K562 (cell line): ENCODE data around the gene SLC8A1. TPM values are rescaled to one million over a fixed set of nuclear protein-coding genes. Genes with fewer than 3 reads are reported as not detected.
A peak's percentile ranks its signal among the peaks of the same experiment; 100 is the strongest.

Experiments
- ATAC-seq: fragments of 200-7000 bp; cut with Tn5 transposase; 3 replicates; pipeline ENCODE4 v1.9.1; 2020; ENCODE audit warnings: moderate library complexity
- BruUV-seq: library from RNA; stranded (reverse); fragments of 400-500 nt; replicated peaks from 2 replicates; lab custom pipeline; 2021; lab: Mats Ljungman, UMichigan
- CTCF ChIA-PET: fragments of 300-600 bp; formaldehyde crosslinking; extraction: SDS; loops from one replicate; lab custom pipeline; 2021; ENCODE audit warnings: low intra/inter-chr PET ratio; lab: Yijun Ruan, JAX
- POLR2A ChIA-PET: fragments of 300-600, 350-650 bp; sonication (Branson Sonifier 250); formaldehyde crosslinking; extraction: SDS; loops from one replicate; lab custom pipeline; 2021; ENCODE audit warnings: antibody characterized with exemption, inconsistent platforms; lab: Yijun Ruan, JAX
- DNase-seq, 4 experiments: peaks; one replicate each; pipeline versions ENCODE4 v3.0.0 to v3.0.0-alpha.2; 2011 to 2018; ENCODE audit warnings: low spot score in 3 of 4, mixed read lengths in 3 of 4; ENCODE audit errors: extremely low read depth in 1 of 4
- FAIRE-seq: peaks from 2 replicates; lab custom pipeline; 2011; peaks lifted over from hg19 to GRCh38; lab: Jason Lieb, UNC
- H2AFZ ChIP-seq: 2 replicates; pipeline ENCODE4 v1.6.0; 2011; ENCODE audit warnings: low read depth, low read length, control low read depth, inconsistent platforms
- H3K27ac ChIP-seq: fragments of 200-600 bp; 3 replicates; pipeline ENCODE4 v1.8.0; 2011; ENCODE audit warnings: low read depth, mild to moderate bottlenecking, control low read depth, inconsistent platforms, low read length, moderate library complexity, mixed read lengths; ENCODE audit errors: extremely low read depth
- H3K27me3 ChIP-seq, 2 experiments: fragments of 300-600 bp in 1 of 2; 2 replicates in 1 of 2; 3 replicates in 1 of 2; pipeline versions ENCODE4 v1.6.0 to v1.8.0; 2011; ENCODE audit warnings: inconsistent platforms in 2 of 2, low read length in 2 of 2, mild to moderate bottlenecking in 1 of 2, mixed read lengths in 1 of 2, moderate library complexity in 1 of 2; ENCODE audit not compliant: control insufficient read depth in 2 of 2, insufficient read depth in 2 of 2
- H3K36me3 ChIP-seq: fragments of 300-600 bp; 3 replicates; pipeline ENCODE4 v1.8.0; 2011; ENCODE audit warnings: mild to moderate bottlenecking, low read length, inconsistent platforms; ENCODE audit not compliant: control insufficient read depth, insufficient read depth
- H3K4me1 ChIP-seq, 2 experiments: fragments of 200-600 bp in 1 of 2; replicated peaks in 1 of 2; 2 replicates in 1 of 2; 3 replicates in 1 of 2; pipeline versions ENCODE4 v1.5.1 to v1.8.0; 2011; ENCODE audit warnings: inconsistent platforms in 2 of 2, low read length in 2 of 2, mild to moderate bottlenecking in 1 of 2, mixed read lengths in 1 of 2, moderate library complexity in 1 of 2; ENCODE audit not compliant: control insufficient read depth in 2 of 2, insufficient read depth in 2 of 2
- H3K4me2 ChIP-seq: 2 replicates; pipeline ENCODE4 v1.6.1; 2011; ENCODE audit warnings: low read length, control low read depth, inconsistent platforms, mixed read lengths; ENCODE audit not compliant: insufficient read depth
- H3K4me3 ChIP-seq: fragments of 200-600 bp; sonication (generic), shearing (Covaris generic); 2 replicates; pipeline ENCODE4 v1.5.1; 2016; ENCODE audit warnings: control low read depth, inconsistent platforms
- H3K79me2 ChIP-seq: fragments of 200-600 bp; 3 replicates; pipeline ENCODE4 v1.8.0; 2011; ENCODE audit warnings: low read length, inconsistent platforms; ENCODE audit not compliant: control insufficient read depth, insufficient read depth
- H3K9ac ChIP-seq, 2 experiments: 2 replicates each; pipeline versions ENCODE4 v1.6.0 to v1.6.1; 2011; ENCODE audit warnings: low read depth in 2 of 2, low read length in 2 of 2, control low read depth in 1 of 2, inconsistent platforms in 1 of 2, mild to moderate bottlenecking in 1 of 2, mixed read lengths in 1 of 2; ENCODE audit not compliant: insufficient read depth in 1 of 2
- H3K9me1 ChIP-seq: one replicate; pipeline ENCODE4 v1.6.0; 2011; ENCODE audit warnings: inconsistent platforms, mild to moderate bottlenecking, low read length, moderate library complexity; ENCODE audit not compliant: control insufficient read depth, insufficient read depth
- H3K9me3 ChIP-seq: replicated peaks from 2 replicates; pipeline ENCODE4 v1.5.1; 2011; ENCODE audit warnings: low read depth, low read length, inconsistent platforms; ENCODE audit not compliant: control insufficient read depth, insufficient read depth
- H4K20me1 ChIP-seq: replicated peaks from 2 replicates; pipeline ENCODE4 v1.6.1; 2011; ENCODE audit warnings: low read length, inconsistent platforms, mixed read lengths; ENCODE audit not compliant: control insufficient read depth, insufficient read depth
- NFE2L1 ChIP-seq: fragments of 450-650 bp; IDR thresholded peaks from 2 replicates; pipeline ENCODE4 v1.6.1; 2016; ENCODE audit warnings: missing genetic modification characterization, low read depth, mild to moderate bottlenecking, missing compliant biosample characterization, moderate library complexity, borderline replicate concordance
- PTTG1 ChIP-seq: fragments of 450-650 bp; IDR thresholded peaks from 2 replicates; pipeline ENCODE4 v1.6.1; 2016; ENCODE audit warnings: low read depth, mild to moderate bottlenecking, missing genetic modification characterization, missing compliant biosample characterization
- TEAD1 ChIP-seq, 2 experiments: fragments of 450-650 bp in 1 of 2; sonication (generic) in 1 of 2; formaldehyde crosslinking; IDR thresholded peaks; 2 replicates each; pipeline versions ENCODE4 v1.4.0 to v1.8.0; 2020 to 2022; ENCODE audit warnings: mild to moderate bottlenecking in 2 of 2, missing genetic modification reagents in 1 of 2
- TRIM25 ChIP-seq: fragments of 450-650 bp; IDR thresholded peaks from 2 replicates; pipeline ENCODE4 v1.7.0; 2016; ENCODE audit warnings: borderline replicate concordance
- ZSCAN32 ChIP-seq: fragments of 450-650 bp; formaldehyde crosslinking; IDR thresholded peaks from 2 replicates; pipeline ENCODE4 v1.4.0; 2020; ENCODE audit warnings: mild to moderate bottlenecking, moderate library complexity
- WGBS: fragments of 100-300 bp; shearing (Covaris generic); methylation state at CpG from one replicate; pipeline ENCODE4 v1.1.6; 2016; ENCODE audit warnings: low coverage, mixed read lengths; ENCODE audit not compliant: insufficient coverage; ENCODE audit errors: missing lambda C conversion rate; 5-methylcytosine and 5-hydroxymethylcytosine counted together
- in situ Hi-C: fragments of 300-500 bp; cut with MboI; formaldehyde crosslinking; loops from 4 replicates; pipeline ENCODE4 v1.15.0; 2018; ENCODE audit warnings: inconsistent platforms, mixed read lengths
- intact Hi-C: fragments of 100-400 bp; cut with micrococcal nuclease; formaldehyde crosslinking; loops from 2 replicates; pipeline ENCODE4 v1.14.2; 2022
- polyA plus RNA-seq, 8 experiments: library from polyadenylated mRNA; depleted of rRNA in 4 of 8; stranded (reverse) in 5 of 8; unstranded in 3 of 8; fragments of >200 nt; fragmentation: Nextera tagmentation in 2 of 8; fragmentation: Illumina TruSeq in 1 of 8; extraction: Ambion mirVana in 2 of 8; extraction: Trizol in 1 of 8; gene quantifications; 2 replicates each; pipeline versions ENCODE4 v1.2.1 to v1.2.3, GENCODE V29; 2011 to 2014; ENCODE audit warnings: inconsistent platforms in 1 of 8, missing spikeins in 1 of 8
- total RNA-seq, 7 experiments: library from RNA; depleted of rRNA in 6 of 7; stranded (reverse); fragments of >200 nt in 6 of 7; fragmentation: Illumina TruSeq in 2 of 7; extraction: Trizol in 2 of 7; gene quantifications; 2 replicates each; pipeline versions ENCODE4 v1.2.1 to v1.2.3, GENCODE V29; 2011 to 2021; ENCODE audit warnings: low replicate concordance in 1 of 7
- TF ChIP-seq, protein P1 (sequence below): fragments of 450-650 bp; IDR thresholded peaks from 2 replicates; pipeline ENCODE4 v1.6.1; 2018; ENCODE audit not compliant: partially characterized antibody
- TF ChIP-seq, protein P2 (sequence below): fragments of 250-450 bp; sonication (Bioruptor Pico); IDR thresholded peaks from 2 replicates; pipeline ENCODE4 v1.5.0; 2020; ENCODE audit warnings: mild to moderate bottlenecking

SLC8A1 gene
- total and polyA plus RNA-seq, 9 of the 15 experiments (the other 6 are each of a cell fraction or from before 2014, with no cell fraction given): not detected

GRCh38 chr2:40148334-40148733 lies 303.6 kb downstream of the SLC8A1 start (continued):
- TF ChIP-seq, protein P1, sequence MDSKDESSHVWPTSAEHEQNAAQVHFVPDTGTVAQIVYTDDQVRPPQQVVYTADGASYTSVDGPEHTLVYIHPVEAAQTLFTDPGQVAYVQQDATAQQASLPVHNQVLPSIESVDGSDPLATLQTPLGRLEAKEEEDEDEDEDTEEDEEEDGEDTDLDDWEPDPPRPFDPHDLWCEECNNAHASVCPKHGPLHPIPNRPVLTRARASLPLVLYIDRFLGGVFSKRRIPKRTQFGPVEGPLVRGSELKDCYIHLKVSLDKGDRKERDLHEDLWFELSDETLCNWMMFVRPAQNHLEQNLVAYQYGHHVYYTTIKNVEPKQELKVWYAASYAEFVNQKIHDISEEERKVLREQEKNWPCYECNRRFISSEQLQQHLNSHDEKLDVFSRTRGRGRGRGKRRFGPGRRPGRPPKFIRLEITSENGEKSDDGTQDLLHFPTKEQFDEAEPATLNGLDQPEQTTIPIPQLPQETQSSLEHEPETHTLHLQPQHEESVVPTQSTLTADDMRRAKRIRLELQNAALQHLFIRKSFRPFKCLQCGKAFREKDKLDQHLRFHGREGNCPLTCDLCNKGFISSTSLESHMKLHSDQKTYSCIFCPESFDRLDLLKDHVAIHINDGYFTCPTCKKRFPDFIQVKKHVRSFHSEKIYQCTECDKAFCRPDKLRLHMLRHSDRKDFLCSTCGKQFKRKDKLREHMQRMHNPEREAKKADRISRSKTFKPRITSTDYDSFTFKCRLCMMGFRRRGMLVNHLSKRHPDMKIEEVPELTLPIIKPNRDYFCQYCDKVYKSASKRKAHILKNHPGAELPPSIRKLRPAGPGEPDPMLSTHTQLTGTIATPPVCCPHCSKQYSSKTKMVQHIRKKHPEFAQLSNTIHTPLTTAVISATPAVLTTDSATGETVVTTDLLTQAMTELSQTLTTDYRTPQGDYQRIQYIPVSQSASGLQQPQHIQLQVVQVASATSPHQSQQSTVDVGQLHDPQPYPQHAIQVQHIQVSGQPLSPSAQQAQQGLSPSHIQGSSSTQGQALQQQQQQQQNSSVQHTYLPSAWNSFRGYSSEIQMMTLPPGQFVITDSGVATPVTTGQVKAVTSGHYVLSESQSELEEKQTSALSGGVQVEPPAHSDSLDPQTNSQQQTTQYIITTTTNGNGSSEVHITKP: no peak
- TF ChIP-seq TRIM25 (no peak), PTTG1 (tag) (no peak)

GRCh38 chr2:40147360-40147759 lies 304.5 kb downstream of the SLC8A1 start:
- Histone ChIP-seq H3K27ac (no peak overlapping the region), H3K9me1 (no peaks in the 10 kb centered on the region), H3K36me3 (no peaks in the 10 kb centered on the region), H2AFZ (no peak overlapping the region), H3K4me2 (no peak overlapping the region), H3K4me3 (no peak overlapping the region), H4K20me1 (no peaks in the 10 kb centered on the region), H3K4me1 (no peaks in the 10 kb centered on the region), H3K27me3 (no peaks in the 10 kb centered on the region), H3K9ac (no peak overlapping the region), H3K79me2 (no peaks in the 10 kb centered on the region), H3K9me3 (no peaks in the 10 kb centered on the region)
- no TSS peak for BruUV-seq
- POLR2A ChIA-PET: no interaction called here
- FAIRE-seq: no peak
- no peak for ATAC-seq
- in situ Hi-C loops (no loop called here), intact Hi-C loops (no loop called here)
- 0% methylated on average over 2 of the region's 2 CpGs for WGBS
- CTCF ChIA-PET: no interaction called here
- no peak for DNase-seq
- no peak for TF ChIP-seq NFE2L1
- no peak for TF ChIP-seq TEAD1 (CRISPR knock-in tag; IDR thresholded peaks at IDR 0.05)
- TF ChIP-seq, protein P2, sequence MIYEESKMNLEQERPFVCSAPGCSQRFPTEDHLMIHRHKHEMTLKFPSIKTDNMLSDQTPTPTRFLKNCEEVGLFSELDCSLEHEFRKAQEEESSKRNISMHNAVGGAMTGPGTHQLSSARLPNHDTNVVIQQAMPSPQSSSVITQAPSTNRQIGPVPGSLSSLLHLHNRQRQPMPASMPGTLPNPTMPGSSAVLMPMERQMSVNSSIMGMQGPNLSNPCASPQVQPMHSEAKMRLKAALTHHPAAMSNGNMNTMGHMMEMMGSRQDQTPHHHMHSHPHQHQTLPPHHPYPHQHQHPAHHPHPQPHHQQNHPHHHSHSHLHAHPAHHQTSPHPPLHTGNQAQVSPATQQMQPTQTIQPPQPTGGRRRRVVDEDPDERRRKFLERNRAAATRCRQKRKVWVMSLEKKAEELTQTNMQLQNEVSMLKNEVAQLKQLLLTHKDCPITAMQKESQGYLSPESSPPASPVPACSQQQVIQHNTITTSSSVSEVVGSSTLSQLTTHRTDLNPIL (CRISPR knock-in tag): no peak
- TF ChIP-seq ZSCAN32 (CRISPR knock-in tag): peak; percentile 56; the same call in 1 of the 2 replicates
